Calu3 (cell line): ENCODE data around the gene EXOC2. TPM values are rescaled to one million over a fixed set of nuclear protein-coding genes. Genes with fewer than 3 reads are reported as not detected.

Experiments
- BruUV-seq: library from RNA; stranded (reverse); fragments of 400-500 nt; replicated peaks from 2 replicates; lab custom pipeline; 2021; lab: Mats Ljungman, UMichigan
- CTCF ChIA-PET: fragments of 300-600 bp; sonication (Branson Sonifier 250); formaldehyde crosslinking; loops from one replicate; lab custom pipeline; 2022; ENCODE audit warnings: antibody characterized with exemption; lab: Charles Lee
- DNase-seq: peaks from one replicate; pipeline ENCODE4 v3.0.0; 2022
- H3K27ac Mint-ChIP-seq: one replicate; pipeline ENCODE4 v1.8.0; 2022; ENCODE audit warnings: mixed read lengths; ENCODE audit not compliant: unreplicated experiment
- H3K27me3 Mint-ChIP-seq: one replicate; pipeline ENCODE4 v1.8.0; 2022; ENCODE audit warnings: mixed read lengths; ENCODE audit not compliant: unreplicated experiment
- H3K36me3 Mint-ChIP-seq: one replicate; pipeline ENCODE4 v1.8.0; 2022; ENCODE audit warnings: mild to moderate bottlenecking, moderate library complexity, mixed read lengths; ENCODE audit not compliant: insufficient read depth, unreplicated experiment
- H3K4me1 Mint-ChIP-seq: one replicate; pipeline ENCODE4 v1.8.0; 2022; ENCODE audit warnings: mild to moderate bottlenecking, low read depth, mixed read lengths; ENCODE audit not compliant: unreplicated experiment
- H3K4me3 Mint-ChIP-seq: one replicate; pipeline ENCODE4 v1.8.0; 2022; ENCODE audit warnings: mild to moderate bottlenecking, low read depth, moderate library complexity, mixed read lengths; ENCODE audit not compliant: unreplicated experiment
- H3K9me3 Mint-ChIP-seq: one replicate; pipeline ENCODE4 v1.8.0; 2022; ENCODE audit warnings: low read depth, mixed read lengths; ENCODE audit not compliant: unreplicated experiment
- intact Hi-C: fragments of 100-400 bp; cut with micrococcal nuclease; formaldehyde crosslinking; loops from one replicate; pipeline ENCODE4 v1.10.0; 2022; ENCODE audit not compliant: unreplicated experiment
- total RNA-seq: library from RNA; stranded (reverse); gene quantifications from 2 replicates; pipeline ENCODE4 v1.2.3, GENCODE V29; 2022
- TF ChIP-seq, protein P1 (sequence below): fragments of 200-600 bp; IDR thresholded peaks from one replicate; pipeline ENCODE4 v1.8.0; 2022; ENCODE audit warnings: antibody characterized with exemption; ENCODE audit not compliant: unreplicated experiment

Gene EXOC2
- total RNA-seq, 1 experiment from 2014 or later, result 13.2 TPM

DNA sequence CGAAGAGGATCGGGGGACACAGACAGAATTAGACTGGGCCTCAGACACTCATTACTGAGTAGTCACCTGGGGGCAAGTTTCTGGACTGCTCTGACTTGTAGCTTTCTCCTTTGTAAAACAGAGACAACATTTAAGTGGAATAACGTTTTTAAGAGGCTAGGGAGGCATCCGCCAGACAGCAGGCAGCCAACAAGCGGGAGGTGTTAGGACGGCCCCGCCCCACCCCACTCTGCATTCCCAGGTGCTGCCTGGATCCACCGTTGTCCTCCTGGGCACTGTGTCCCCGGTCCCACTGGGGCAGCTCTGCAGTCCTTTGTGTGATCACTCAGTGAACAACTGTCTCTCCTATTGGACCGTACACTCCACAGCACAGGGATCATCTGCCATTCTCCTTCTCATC, 187.6 kb downstream of the EXOC2 start:
- Mint-ChIP-seq H3K27me3 (no peaks in the 10 kb centered on the region), H3K27ac (no peak overlapping the region), H3K4me3 (no peak overlapping the region), H3K9me3 (no peaks in the 10 kb centered on the region), H3K4me1 (no peaks in the 10 kb centered on the region), H3K36me3 (peaks cover 5% of the 10 kb centered on the region)
- intact Hi-C loops, result no loop called here
- no peak for DNase-seq
- no TSS peak for BruUV-seq
- TF ChIP-seq, protein P1, sequence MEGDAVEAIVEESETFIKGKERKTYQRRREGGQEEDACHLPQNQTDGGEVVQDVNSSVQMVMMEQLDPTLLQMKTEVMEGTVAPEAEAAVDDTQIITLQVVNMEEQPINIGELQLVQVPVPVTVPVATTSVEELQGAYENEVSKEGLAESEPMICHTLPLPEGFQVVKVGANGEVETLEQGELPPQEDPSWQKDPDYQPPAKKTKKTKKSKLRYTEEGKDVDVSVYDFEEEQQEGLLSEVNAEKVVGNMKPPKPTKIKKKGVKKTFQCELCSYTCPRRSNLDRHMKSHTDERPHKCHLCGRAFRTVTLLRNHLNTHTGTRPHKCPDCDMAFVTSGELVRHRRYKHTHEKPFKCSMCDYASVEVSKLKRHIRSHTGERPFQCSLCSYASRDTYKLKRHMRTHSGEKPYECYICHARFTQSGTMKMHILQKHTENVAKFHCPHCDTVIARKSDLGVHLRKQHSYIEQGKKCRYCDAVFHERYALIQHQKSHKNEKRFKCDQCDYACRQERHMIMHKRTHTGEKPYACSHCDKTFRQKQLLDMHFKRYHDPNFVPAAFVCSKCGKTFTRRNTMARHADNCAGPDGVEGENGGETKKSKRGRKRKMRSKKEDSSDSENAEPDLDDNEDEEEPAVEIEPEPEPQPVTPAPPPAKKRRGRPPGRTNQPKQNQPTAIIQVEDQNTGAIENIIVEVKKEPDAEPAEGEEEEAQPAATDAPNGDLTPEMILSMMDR, result no peak
- CTCF ChIA-PET, result no interaction called here

DNA sequence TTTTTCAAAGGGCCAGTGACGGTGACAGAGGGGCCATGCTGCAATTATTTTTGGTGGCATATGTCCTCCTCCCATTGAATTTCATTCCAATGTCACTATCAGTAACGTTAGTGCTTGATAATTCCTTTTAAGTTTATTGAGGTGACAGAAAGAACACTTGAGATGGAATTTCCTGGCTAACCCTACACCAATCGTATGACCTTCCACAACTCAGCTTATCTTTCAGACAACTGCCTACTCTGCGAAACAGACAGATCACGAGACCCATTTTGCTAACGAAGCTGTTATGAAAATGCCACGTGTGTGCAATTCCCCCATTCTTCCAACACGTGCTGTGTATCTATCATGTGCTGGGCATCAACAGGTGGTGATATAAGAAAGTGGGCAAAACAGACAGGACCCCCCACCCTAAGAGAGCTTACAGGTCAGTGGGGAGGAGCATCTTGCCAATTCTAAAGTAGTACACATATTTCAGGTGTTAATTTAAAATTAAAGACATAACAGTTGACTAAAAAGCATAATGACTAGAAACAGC, 188.4 kb downstream of the EXOC2 start:
- Mint-ChIP-seq H3K4me1 (no peaks in the 10 kb centered on the region), H3K27ac (no peak overlapping the region), H3K4me3 (no peak overlapping the region), H3K36me3 (peaks cover 5% of the 10 kb centered on the region), H3K9me3 (no peaks in the 10 kb centered on the region), H3K27me3 (no peaks in the 10 kb centered on the region)
- no peak for DNase-seq
- BruUV-seq, result no TSS peak
- intact Hi-C loops, result no loop called here
- CTCF ChIA-PET, result no interaction called here
- TF ChIP-seq, protein P1, result no peak

- intact Hi-C loops, result loop anchor here (2.0 kb wide), 1 partner anchor 19 kb away; no protein-coding TSS in a partner anchor
- no peak overlapping the region for H3K4me3 Mint-ChIP-seq
- H3K9me3 Mint-ChIP-seq, result no peaks in the 10 kb centered on the region
- TF ChIP-seq, protein P1, result no peak
- no peaks in the 10 kb centered on the region for H3K4me1 Mint-ChIP-seq
- no peaks in the 10 kb centered on the region for H3K27me3 Mint-ChIP-seq
- no TSS peak for BruUV-seq
- H3K27ac Mint-ChIP-seq, result no peak overlapping the region
- peaks cover 5% of the 10 kb centered on the region for H3K36me3 Mint-ChIP-seq
- no peak for DNase-seq
- CTCF ChIA-PET, result no interaction called here
Measured at GRCh38 chr6:503610-504362, 189.2 kb downstream of the EXOC2 start.

- intact Hi-C loops, result loop anchor here (2.0 kb wide), 1 partner anchor 18 kb away; no protein-coding TSS in a partner anchor
- Mint-ChIP-seq H3K36me3 (peaks cover 5% of the 10 kb centered on the region), H3K9me3 (no peaks in the 10 kb centered on the region), H3K4me1 (no peaks in the 10 kb centered on the region), H3K4me3 (no peak overlapping the region), H3K27me3 (no peaks in the 10 kb centered on the region), H3K27ac (no peak overlapping the region)
- CTCF ChIA-PET, result no interaction called here
- no peak for DNase-seq
- TF ChIP-seq, protein P1, result no peak
- no TSS peak for BruUV-seq
Measured at GRCh38 chr6:502761-503160, 190.2 kb downstream of the EXOC2 start.
